Body of pancreas (tissue), 4 donors: Measurements from ENCODE around the gene HRH1. TPM values are rescaled to one million over a fixed set of nuclear protein-coding genes. Genes with fewer than 3 reads are reported as not detected.

ENCODE experiments used
- ATAC-seq: fragments of 150-250 bp; one replicate; pipeline ENCODE4 v1.9.1; 2016
- DNase-seq, 4 donors: peaks; one replicate each; pipeline ENCODE4 v3.0.0-alpha.2; 2019
- H3K27ac ChIP-seq, 4 donors: fragments of 200-600 bp; sonication (generic); 1 replicate in 3 of 4; 2 replicates in 1 of 4; pipeline versions ENCODE4 v1.5.1 to v1.6.1; 2016 to 2019; ENCODE audit warnings: mild to moderate bottlenecking in 1 of 4, mixed read lengths in 1 of 4, moderate library complexity in 1 of 4
- H3K27me3 ChIP-seq, 2 donors: fragments of 200-600 bp; sonication (generic); one replicate each; pipeline ENCODE4 v1.6.0; 2016; ENCODE audit warnings: mild to moderate bottlenecking in 1 of 2
- H3K36me3 ChIP-seq, 2 donors: fragments of 200-600 bp; sonication (generic); replicated peaks in 1 of 2; 2 replicates each; pipeline ENCODE4 v1.5.1; 2016; ENCODE audit warnings: low read depth in 2 of 2; ENCODE audit not compliant: insufficient read depth in 1 of 2
- H3K4me1 ChIP-seq: fragments of 200-600 bp; sonication (generic); one replicate; pipeline ENCODE4 v1.6.0; 2016
- H3K4me3 ChIP-seq, 2 donors: fragments of 200-600 bp; sonication (generic); 1 replicate in 1 of 2; 2 replicates in 1 of 2; pipeline ENCODE4 v1.5.1; 2016 to 2019
- H3K9me3 ChIP-seq, 3 donors: fragments of 200-600 bp; sonication (generic); 1 replicate in 2 of 3; 2 replicates in 1 of 3; pipeline ENCODE4 v1.5.1; 2016
- CTCF ChIP-seq, 7 experiments: fragments of 450-650 bp in 4 of 7; fragments of 200-600 bp in 3 of 7; sonication (generic) in 3 of 7; IDR thresholded peaks; one replicate each; pipeline ENCODE4 v1.5.1; 2016 to 2019; ENCODE audit warnings: antibody characterized with exemption in 7 of 7
- POLR2A ChIP-seq, 3 donors: fragments of 450-650 bp; IDR thresholded peaks; one replicate each; pipeline ENCODE4 v1.6.1; 2016; ENCODE audit warnings: antibody characterized with exemption in 3 of 3, mild to moderate bottlenecking in 2 of 3
- WGBS, 2 donors: methylation state at CpG; one replicate each; pipeline ENCODE4 v1.1.5; 2017; 5-methylcytosine and 5-hydroxymethylcytosine counted together
- intact Hi-C: fragments of 100-400 bp; cut with DNase I; formaldehyde crosslinking; loops from one replicate; pipeline ENCODE4 v1.15.1; 2023
- total RNA-seq, 2 donors: library from RNA; depleted of rRNA; stranded (reverse); fragments of >200 nt; gene quantifications; one replicate each; pipeline ENCODE4 v1.1.0, GENCODE V29; 2016

The HRH1 gene
- total RNA-seq, 2 donors from 2014 or later, result 0.66 to 0.78 TPM

GRCh38 chr3:11282250-11283138 is 128.2 kb downstream of the HRH1 start:
- peak overlapping the region in 1 of 4 donors; percentile 24 for H3K27ac ChIP-seq
- peaks cover 0 to 6% of the 10 kb centered on the region in 2 donors for H3K36me3 ChIP-seq
- intact Hi-C loops, result no loop called here
- H3K9me3 ChIP-seq, result no peaks in the 10 kb centered on the region
- no peak overlapping the region for H3K4me3 ChIP-seq
- H3K4me1 ChIP-seq, result no peaks in the 10 kb centered on the region
- no peaks in the 10 kb centered on the region for H3K27me3 ChIP-seq
- 66 to 77% methylated on average over 5 of the region's 5 CpGs for WGBS, 2 donors
- peak in 3 of 4 donors; percentile 14 to 32 (median 20) for DNase-seq
- no peak for TF ChIP-seq CTCF (IDR thresholded peaks at IDR 0.05)
- no peak for TF ChIP-seq POLR2A (IDR thresholded peaks at IDR 0.05)
- no peak for ATAC-seq

GRCh38 chr3:11283139-11283475 is 128.8 kb downstream of the HRH1 start:
- TF ChIP-seq CTCF (IDR thresholded peaks at IDR 0.05) (no peak), POLR2A (IDR thresholded peaks at IDR 0.05) (no peak)
- Histone ChIP-seq H3K36me3 (peaks cover 0 to 6% of the 10 kb centered on the region in 2 donors), H3K27me3 (no peaks in the 10 kb centered on the region), H3K9me3 (no peaks in the 10 kb centered on the region), H3K4me1 (no peaks in the 10 kb centered on the region), H3K4me3 (no peak overlapping the region), H3K27ac (peak overlapping the region in 1 of 4 donors; percentile 24)
- 80 to 94% methylated on average over 1 of the region's 1 CpG for WGBS, 2 donors
- intact Hi-C loops, result no loop called here
- ATAC-seq (no peak), DNase-seq (no peak)

GRCh38 chr3:11284011-11284410 is 129.7 kb downstream of the HRH1 start:
- TF ChIP-seq POLR2A (IDR thresholded peaks at IDR 0.05) (no peak), CTCF (IDR thresholded peaks at IDR 0.05) (no peak)
- ATAC-seq (no peak), DNase-seq (no peak)
- H3K27ac ChIP-seq, result no peak overlapping the region
- intact Hi-C loops, result no loop called here
- no peak overlapping the region for H3K4me3 ChIP-seq
- H3K27me3 ChIP-seq, result no peaks in the 10 kb centered on the region
- no peaks in the 10 kb centered on the region for H3K9me3 ChIP-seq
- 97 to 100% methylated on average over 1 of the region's 1 CpG for WGBS, 2 donors
- peaks cover 0 to 6% of the 10 kb centered on the region in 2 donors for H3K36me3 ChIP-seq
- no peaks in the 10 kb centered on the region for H3K4me1 ChIP-seq

GRCh38 chr3:11285471-11285870 is 131.2 kb downstream of the HRH1 start:
- intact Hi-C loops, result no loop called here
- WGBS, 2 donors, result 63 to 69% methylated on average over 2 of the region's 2 CpGs
- ATAC-seq, result no peak
- Histone ChIP-seq H3K27ac (no peak overlapping the region), H3K9me3 (no peaks in the 10 kb centered on the region), H3K4me3 (no peak overlapping the region), H3K4me1 (no peaks in the 10 kb centered on the region), H3K27me3 (no peaks in the 10 kb centered on the region), H3K36me3 (peaks cover 0 to 6% of the 10 kb centered on the region in 2 donors)
- no peak for DNase-seq
- TF ChIP-seq POLR2A (IDR thresholded peaks at IDR 0.05) (no peak), CTCF (IDR thresholded peaks at IDR 0.05) (no peak)

GRCh38 chr3:11287404-11287803 is 133.1 kb downstream of the HRH1 start:
- TF ChIP-seq POLR2A (IDR thresholded peaks at IDR 0.05) (no peak), CTCF (IDR thresholded peaks at IDR 0.05) (no peak)
- DNase-seq (no peak), ATAC-seq (no peak)
- H3K27me3 ChIP-seq, result no peaks in the 10 kb centered on the region
- H3K9me3 ChIP-seq, result no peaks in the 10 kb centered on the region
- H3K4me3 ChIP-seq, result no peak overlapping the region
- H3K4me1 ChIP-seq, result no peaks in the 10 kb centered on the region
- H3K27ac ChIP-seq, result peak overlapping the region in 1 of 4 donors; percentile 59
- H3K36me3 ChIP-seq, result no peaks in the 10 kb centered on the region
- intact Hi-C loops, result no loop called here
- 73 to 91% methylated on average over 10 of the region's 10 CpGs for WGBS, 2 donors
